ENCODE data around the gene PIK3R6. TPM values are rescaled to one million over a fixed set of nuclear protein-coding genes. Genes with fewer than 3 reads are reported as not detected.

Gene PIK3R6
- total RNA-seq, 1 experiment from 2014 or later: not detected

- Histone ChIP-seq H3K79me2 (ENCODE audit: low read length) (no peaks in the 10 kb centered on the region), H2AFZ (ENCODE audit: low read length) (no peak overlapping the region), H3K9me3 (ENCODE audit: low read length) (no peaks in the 10 kb centered on the region), H4K20me1 (ENCODE audit: low read length) (no peaks in the 10 kb centered on the region), H3K27me3 (ENCODE audit: low read length) (peaks cover 13% of the 10 kb centered on the region), H3K36me3 (ENCODE audit: low read depth, low read length) (no peaks in the 10 kb centered on the region), H3K4me3 (ENCODE audit: low read length) (no peak overlapping the region), H3K4me1 (ENCODE audit: insufficient read depth, low read length) (no peaks in the 10 kb centered on the region), H3F3A (ENCODE audit: low read length, unreplicated experiment) (no peaks in the 10 kb centered on the region), H3K9ac (ENCODE audit: low read length) (no peak overlapping the region), H3K4me2 (ENCODE audit: low read length) (no peak overlapping the region), H3K9me2 (replicated peaks; ENCODE audit: low read length) (no peaks in the 10 kb centered on the region), H3K27ac (ENCODE audit: low read length) (no peak overlapping the region)
- intact Hi-C loops (cut with micrococcal nuclease): no loop called here
- ChIA-PET POLR2A (ENCODE audit: unreplicated experiment) (no interaction called here), CTCF (no interaction called here)
- ATAC-seq: no peak
- no peak for DNase-seq
- TF ChIP-seq, protein P1, sequence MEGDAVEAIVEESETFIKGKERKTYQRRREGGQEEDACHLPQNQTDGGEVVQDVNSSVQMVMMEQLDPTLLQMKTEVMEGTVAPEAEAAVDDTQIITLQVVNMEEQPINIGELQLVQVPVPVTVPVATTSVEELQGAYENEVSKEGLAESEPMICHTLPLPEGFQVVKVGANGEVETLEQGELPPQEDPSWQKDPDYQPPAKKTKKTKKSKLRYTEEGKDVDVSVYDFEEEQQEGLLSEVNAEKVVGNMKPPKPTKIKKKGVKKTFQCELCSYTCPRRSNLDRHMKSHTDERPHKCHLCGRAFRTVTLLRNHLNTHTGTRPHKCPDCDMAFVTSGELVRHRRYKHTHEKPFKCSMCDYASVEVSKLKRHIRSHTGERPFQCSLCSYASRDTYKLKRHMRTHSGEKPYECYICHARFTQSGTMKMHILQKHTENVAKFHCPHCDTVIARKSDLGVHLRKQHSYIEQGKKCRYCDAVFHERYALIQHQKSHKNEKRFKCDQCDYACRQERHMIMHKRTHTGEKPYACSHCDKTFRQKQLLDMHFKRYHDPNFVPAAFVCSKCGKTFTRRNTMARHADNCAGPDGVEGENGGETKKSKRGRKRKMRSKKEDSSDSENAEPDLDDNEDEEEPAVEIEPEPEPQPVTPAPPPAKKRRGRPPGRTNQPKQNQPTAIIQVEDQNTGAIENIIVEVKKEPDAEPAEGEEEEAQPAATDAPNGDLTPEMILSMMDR (conservative IDR thresholded peaks at IDR 0.05; ENCODE audit: low read depth, low read length): no peak
- TF ChIP-seq EZH2phosphoT487 (IDR thresholded peaks at IDR 0.05; ENCODE audit: borderline replicate concordance, low read length) (no peak), EZH2 (IDR thresholded peaks at IDR 0.05; ENCODE audit: low read length, unreplicated experiment) (no peak)
- BruUV-seq (replicated peaks): no TSS peak
Measured at GRCh38 chr17:8820311-8821010, 47.0 kb downstream of the PIK3R6 start.

- Histone ChIP-seq H3K9ac (ENCODE audit: low read length) (no peak overlapping the region), H3K4me1 (ENCODE audit: insufficient read depth, low read length) (no peaks in the 10 kb centered on the region), H2AFZ (ENCODE audit: low read length) (no peak overlapping the region), H4K20me1 (ENCODE audit: low read length) (no peaks in the 10 kb centered on the region), H3K9me3 (ENCODE audit: low read length) (no peaks in the 10 kb centered on the region), H3K4me3 (ENCODE audit: low read length) (no peak overlapping the region), H3K4me2 (ENCODE audit: low read length) (no peak overlapping the region), H3K36me3 (ENCODE audit: low read depth, low read length) (no peaks in the 10 kb centered on the region), H3K79me2 (ENCODE audit: low read length) (no peaks in the 10 kb centered on the region), H3K27ac (ENCODE audit: low read length) (no peak overlapping the region), H3F3A (ENCODE audit: low read length, unreplicated experiment) (no peaks in the 10 kb centered on the region), H3K9me2 (replicated peaks; ENCODE audit: low read length) (no peaks in the 10 kb centered on the region), H3K27me3 (ENCODE audit: low read length) (peaks cover 13% of the 10 kb centered on the region)
- BruUV-seq (replicated peaks): no TSS peak
- no peak for DNase-seq
- ChIA-PET CTCF (no interaction called here), POLR2A (ENCODE audit: unreplicated experiment) (no interaction called here)
- no peak for TF ChIP-seq EZH2phosphoT487 (IDR thresholded peaks at IDR 0.05; ENCODE audit: borderline replicate concordance, low read length)
- TF ChIP-seq EZH2 (IDR thresholded peaks at IDR 0.05; ENCODE audit: low read length, unreplicated experiment): no peak
- TF ChIP-seq, protein P1 (conservative IDR thresholded peaks at IDR 0.05; ENCODE audit: low read depth, low read length): no peak
- ATAC-seq: no peak
- intact Hi-C loops (cut with micrococcal nuclease): no loop called here
Measured at GRCh38 chr17:8818654-8819330, 48.7 kb downstream of the PIK3R6 start.

DNA sequence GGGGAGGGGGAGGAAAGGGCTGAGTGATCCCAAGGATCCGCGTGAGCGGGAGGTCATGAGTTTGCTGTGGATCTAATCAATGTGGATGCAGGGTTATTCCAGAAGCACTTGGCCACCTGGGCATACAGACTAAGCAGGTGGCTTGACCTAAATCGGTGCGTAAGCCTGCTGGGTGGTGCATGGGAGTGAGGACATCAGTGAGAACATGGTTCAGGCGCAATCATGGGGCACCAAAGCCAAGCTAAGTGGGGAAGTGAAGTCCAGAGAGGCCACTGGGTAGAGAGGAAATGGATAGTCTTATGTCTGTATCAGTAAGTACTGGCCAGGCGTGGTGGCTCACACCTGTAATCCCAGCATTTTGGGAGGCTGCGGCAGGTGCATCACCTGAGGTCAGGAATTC, 49.4 kb downstream of the PIK3R6 start:
- H3K36me3 ChIP-seq (ENCODE audit: low read depth, low read length): no peaks in the 10 kb centered on the region
- no peak overlapping the region for H3K4me3 ChIP-seq (ENCODE audit: low read length)
- DNase-seq: no peak
- H3K4me2 ChIP-seq (ENCODE audit: low read length): no peak overlapping the region
- H2AFZ ChIP-seq (ENCODE audit: low read length): no peak overlapping the region
- no peak overlapping the region for H3K27ac ChIP-seq (ENCODE audit: low read length)
- H3K79me2 ChIP-seq (ENCODE audit: low read length): no peaks in the 10 kb centered on the region
- H4K20me1 ChIP-seq (ENCODE audit: low read length): no peaks in the 10 kb centered on the region
- no peaks in the 10 kb centered on the region for H3F3A ChIP-seq (ENCODE audit: low read length, unreplicated experiment)
- no peak overlapping the region for H3K9ac ChIP-seq (ENCODE audit: low read length)
- POLR2A ChIA-PET (ENCODE audit: unreplicated experiment): no interaction called here
- no peak for ATAC-seq
- no peaks in the 10 kb centered on the region for H3K9me3 ChIP-seq (ENCODE audit: low read length)
- peaks cover 13% of the 10 kb centered on the region for H3K27me3 ChIP-seq (ENCODE audit: low read length)
- CTCF ChIA-PET: no interaction called here
- intact Hi-C loops (cut with micrococcal nuclease): no loop called here
- TF ChIP-seq EZH2phosphoT487 (IDR thresholded peaks at IDR 0.05; ENCODE audit: borderline replicate concordance, low read length): no peak
- no peak for TF ChIP-seq EZH2 (IDR thresholded peaks at IDR 0.05; ENCODE audit: low read length, unreplicated experiment)
- TF ChIP-seq, protein P1 (conservative IDR thresholded peaks at IDR 0.05; ENCODE audit: low read depth, low read length): no peak
- H3K4me1 ChIP-seq (ENCODE audit: insufficient read depth, low read length): no peaks in the 10 kb centered on the region
- H3K9me2 ChIP-seq (replicated peaks; ENCODE audit: low read length): no peaks in the 10 kb centered on the region
- no TSS peak for BruUV-seq (replicated peaks)

Data from PC-3 (cell line).